ENCODE data around the gene HDAC7.

GRCh38 chr12:47807338-47807737 is 12.4 kb downstream of the HDAC7 start:
- no peak for TF ChIP-seq CSRNP3 (CRISPR knock-in tag; IDR thresholded peaks at IDR 0.05)
- TF ChIP-seq TSHZ2 (CRISPR knock-in tag; IDR thresholded peaks at IDR 0.05) = no peak
